ENCODE measurements around the gene MFF.

DNA sequence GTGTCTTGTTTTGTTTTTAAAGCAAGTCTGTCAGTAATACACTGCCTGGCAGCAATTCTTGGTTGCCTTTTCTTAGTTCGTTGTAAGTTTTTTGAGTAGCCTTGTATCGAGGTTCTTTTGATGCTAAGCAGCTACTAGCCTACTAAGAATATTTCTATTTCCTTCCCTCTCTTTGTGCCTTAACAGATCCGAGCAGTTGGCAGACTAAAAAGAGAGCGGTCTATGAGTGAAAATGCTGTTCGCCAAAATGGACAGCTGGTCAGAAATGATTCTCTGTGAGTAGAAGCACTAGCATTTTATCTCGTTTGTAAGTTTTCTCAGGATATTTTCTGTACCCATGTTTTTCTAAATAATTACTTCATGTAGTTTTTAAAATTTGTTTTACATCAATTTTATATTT lies 15.1 kb downstream of the MFF start:
- TF ChIP-seq POLR2AphosphoS5 (IDR thresholded peaks at IDR 0.05; ENCODE audit: low read depth, low read length) (no peak), POLR2A (IDR thresholded peaks at IDR 0.05; ENCODE audit: low read depth, low read length) (no peak), TAF1 (IDR thresholded peaks at IDR 0.05; ENCODE audit: borderline replicate concordance, low read depth, low read length) (no peak)
